SIG-M5 treated with dmso at 0.1 percent for 504 hours (cell line): ENCODE data around the gene HNF4A.

Experiments used
- DNase-seq: peaks from one replicate; lab custom pipeline; 2025; ENCODE audit not compliant: unreplicated experiment; lab: John Stamatoyannopoulos, UW

HNF4A gene

GRCh38 chr20:44405257-44405656 lies 49.8 kb downstream of the HNF4A start:
- DNase-seq: no peak

GRCh38 chr20:44405785-44406571 lies 50.5 kb downstream of the HNF4A start:
- no peak for DNase-seq

- no peak for DNase-seq
Measured at GRCh38 chr20:44406572-44407137, 51.2 kb downstream of the HNF4A start.

DNA sequence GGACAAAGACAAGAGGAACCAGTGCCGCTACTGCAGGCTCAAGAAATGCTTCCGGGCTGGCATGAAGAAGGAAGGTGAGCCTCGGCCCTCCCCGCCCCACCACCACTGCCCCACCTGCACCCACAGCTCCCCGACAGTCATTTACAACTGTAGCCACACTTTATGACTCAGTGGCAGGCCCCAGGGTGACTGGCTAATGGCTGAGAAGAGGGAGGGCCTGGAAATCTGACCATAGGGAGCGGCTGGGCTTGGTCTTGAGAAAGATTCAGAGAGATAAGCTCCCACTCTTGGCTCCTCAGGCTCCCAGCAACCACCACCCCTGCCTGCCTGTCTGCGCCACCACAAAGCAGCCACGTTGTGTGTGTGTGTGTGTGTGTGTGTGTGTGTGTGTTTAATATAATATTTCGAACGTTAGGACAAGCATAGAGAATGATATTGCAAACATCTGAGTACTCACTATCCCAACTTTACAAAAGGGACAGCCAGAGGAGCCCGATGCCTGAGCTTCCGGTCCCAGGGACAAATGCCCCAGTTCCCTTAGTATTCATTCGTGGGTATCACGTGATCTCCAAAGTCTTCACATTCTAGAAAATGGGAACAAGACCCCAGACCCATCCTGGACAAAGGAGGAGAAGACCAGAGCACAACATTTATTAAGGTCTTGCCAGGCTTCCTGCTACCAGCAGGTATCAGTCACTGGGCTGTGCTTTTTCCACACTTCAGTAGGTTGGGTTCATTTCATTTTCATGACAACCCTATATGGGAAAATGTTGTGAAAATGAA lies 52.1 kb downstream of the HNF4A start:
- peak; percentile 36 for DNase-seq

GRCh38 chr20:44409132-44409600 lies 53.7 kb downstream of the HNF4A start:
- DNase-seq: no peak

- DNase-seq: no peak
Measured at GRCh38 chr20:44410583-44411019, 55.1 kb downstream of the HNF4A start.

DNA sequence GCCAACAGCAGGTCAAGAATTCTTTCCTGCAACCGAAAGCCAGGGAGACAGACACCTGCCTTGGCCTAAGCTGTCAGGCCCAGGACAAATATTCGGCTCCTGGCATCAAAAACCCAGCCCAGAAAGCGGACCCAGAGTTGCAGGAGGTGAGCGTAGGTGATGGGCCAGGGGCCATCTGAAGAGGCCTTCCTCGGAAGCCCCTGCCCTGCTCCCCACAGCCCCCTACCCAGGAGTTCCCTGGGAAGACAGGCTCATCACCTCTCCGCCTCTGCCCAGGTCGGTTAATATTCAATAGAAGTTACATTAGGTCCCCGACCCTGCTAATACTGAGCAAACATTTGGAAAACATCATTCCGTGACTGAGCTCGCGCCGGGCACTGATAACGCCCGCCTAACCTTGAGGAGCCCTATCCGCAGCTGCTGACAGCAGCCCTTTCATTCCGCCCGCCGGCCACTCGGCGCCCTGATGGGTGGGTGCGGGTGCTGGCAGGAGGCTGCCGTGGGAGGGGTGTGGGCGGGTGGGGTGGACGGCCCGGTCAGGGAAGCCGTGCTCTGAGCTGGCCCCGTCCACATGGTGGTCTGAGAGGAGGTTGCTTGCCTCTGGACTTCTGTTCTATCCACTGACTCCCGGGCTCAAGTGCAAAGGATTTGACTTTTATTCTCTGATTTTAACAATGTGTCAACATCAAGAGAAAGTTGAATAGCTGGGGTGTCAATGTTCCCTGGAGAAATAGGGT lies 55.7 kb downstream of the HNF4A start:
- no peak for DNase-seq

GRCh38 chr20:44411757-44412401 lies 56.4 kb downstream of the HNF4A start:
- no peak for DNase-seq

- DNase-seq: no peak
Measured at GRCh38 chr20:44412402-44413144, 57.1 kb downstream of the HNF4A start.

DNA sequence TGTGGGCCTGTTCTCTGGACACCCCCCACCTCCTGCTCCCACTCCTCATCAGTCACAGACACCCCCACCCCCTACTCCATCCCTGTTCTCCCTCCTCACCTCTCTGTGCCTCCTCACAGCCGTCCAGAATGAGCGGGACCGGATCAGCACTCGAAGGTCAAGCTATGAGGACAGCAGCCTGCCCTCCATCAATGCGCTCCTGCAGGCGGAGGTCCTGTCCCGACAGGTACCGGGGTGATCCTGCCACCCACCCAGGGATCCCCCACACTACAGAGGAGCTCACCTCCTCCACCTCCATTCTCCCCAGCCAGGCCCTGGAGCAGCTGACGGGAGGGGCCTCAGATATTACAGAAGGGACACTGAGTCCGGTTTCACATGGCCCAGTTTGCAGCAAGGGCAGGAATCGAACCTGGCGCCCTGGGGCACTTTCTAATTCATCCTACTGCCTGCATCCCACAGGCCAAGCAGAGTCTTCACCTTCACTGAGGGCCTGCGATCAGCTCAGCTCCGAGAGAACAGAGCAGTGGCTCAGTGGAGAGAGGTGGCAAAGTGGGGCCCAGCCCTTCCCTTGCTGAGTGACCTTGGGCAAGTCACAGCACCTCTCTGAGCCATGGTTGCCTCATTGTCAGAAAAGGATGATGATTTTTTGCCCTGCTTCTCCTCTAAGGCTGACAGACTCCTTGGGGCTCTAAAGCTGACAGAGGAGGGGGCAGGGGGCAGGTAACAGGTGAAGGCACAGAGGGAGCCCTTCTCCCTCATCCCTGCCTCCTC lies 58.3 kb downstream of the HNF4A start:
- DNase-seq: no peak

DNA sequence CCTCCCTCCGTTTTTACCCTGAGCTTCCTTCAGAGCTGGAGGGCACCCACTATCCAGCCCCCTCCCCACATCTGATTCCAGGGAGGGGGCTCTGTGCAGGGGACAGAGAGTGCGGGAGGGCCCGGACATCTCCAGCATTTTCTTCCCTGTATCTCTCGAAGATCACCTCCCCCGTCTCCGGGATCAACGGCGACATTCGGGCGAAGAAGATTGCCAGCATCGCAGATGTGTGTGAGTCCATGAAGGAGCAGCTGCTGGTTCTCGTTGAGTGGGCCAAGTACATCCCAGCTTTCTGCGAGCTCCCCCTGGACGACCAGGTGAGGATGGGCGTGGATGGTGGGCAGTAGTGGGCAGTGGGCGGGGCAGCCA lies 58.8 kb downstream of the HNF4A start:
- DNase-seq: no peak

GRCh38 chr20:44414808-44415207 lies 59.3 kb downstream of the HNF4A start:
- DNase-seq: no peak

DNA sequence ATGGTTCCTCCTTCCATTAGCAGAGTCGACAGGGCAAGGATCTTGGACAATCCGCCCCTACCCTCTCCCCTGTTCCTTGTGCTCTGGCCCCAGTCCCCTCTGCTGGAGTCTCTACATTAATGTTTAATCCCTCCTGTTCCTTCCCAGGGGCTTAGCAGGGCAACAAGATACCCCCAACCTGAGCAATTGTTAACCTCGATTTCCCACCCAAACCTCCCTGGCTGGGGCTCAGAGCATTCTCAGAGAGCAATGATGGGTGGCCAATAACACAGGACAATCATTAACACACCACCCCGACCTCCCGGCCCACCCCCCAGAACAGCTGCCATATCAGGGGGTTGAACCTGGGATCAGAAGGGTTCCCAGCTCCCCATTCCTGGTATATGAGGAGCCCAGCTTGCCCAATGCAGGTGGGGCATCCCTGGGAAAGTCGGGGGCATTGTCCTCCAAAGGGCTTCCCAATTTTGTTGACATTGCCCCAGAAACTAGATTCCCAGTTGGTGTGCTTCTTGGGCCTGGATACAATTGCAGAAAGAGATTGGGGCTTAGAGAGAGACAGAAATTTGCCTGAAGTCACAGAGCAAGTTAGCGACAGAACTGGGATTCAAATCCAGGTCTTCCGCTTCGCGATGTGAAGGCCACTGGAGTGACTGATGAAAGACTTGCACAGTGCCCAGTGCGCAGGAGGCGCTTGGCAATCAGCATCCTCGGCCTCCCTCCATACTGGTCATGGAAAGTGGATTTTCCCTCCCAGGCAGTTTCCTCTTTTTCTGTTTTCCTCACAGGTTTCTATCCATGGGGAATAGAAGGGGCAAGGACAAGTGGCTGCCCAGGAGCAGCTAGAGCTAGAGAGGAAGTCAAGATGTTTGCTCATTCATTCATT lies 60.6 kb downstream of the HNF4A start:
- DNase-seq: no peak

DNA sequence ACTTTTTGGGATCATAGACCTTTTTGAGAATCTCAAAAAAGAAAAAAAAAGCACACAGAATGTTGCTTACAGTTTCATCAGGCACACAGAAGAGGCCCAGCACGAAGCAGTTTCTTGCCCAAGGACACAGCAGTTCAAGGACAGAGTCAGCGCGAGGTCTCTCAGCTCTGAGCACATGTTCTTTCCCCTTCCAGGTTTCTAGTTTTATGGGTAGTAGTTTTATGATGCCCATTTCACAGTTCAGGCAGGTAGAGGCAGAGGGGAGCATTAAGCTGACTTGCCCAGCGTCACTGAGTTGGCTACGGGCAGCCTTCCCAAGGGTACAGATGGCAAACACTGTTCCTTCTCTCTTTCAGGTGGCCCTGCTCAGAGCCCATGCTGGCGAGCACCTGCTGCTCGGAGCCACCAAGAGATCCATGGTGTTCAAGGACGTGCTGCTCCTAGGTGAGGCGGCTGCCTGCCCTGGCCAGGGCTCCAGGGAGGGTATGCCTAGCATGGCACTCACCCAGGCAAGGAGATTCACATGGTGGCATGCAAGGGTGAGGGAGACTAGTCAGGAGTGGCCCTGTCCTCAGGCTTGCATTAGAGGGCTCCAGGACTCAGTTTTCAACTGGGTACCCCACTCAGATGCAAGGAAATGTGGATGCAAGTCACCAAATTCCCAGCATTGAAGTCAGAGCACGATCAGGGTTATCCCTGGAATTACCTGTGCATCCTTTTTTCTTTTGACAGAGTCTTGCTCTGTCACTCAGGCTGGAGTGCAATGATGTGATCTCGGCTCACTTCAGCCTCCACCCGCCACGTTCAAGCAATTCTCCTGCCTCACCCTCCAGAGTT lies 62.8 kb downstream of the HNF4A start:
- DNase-seq: no peak

DNA sequence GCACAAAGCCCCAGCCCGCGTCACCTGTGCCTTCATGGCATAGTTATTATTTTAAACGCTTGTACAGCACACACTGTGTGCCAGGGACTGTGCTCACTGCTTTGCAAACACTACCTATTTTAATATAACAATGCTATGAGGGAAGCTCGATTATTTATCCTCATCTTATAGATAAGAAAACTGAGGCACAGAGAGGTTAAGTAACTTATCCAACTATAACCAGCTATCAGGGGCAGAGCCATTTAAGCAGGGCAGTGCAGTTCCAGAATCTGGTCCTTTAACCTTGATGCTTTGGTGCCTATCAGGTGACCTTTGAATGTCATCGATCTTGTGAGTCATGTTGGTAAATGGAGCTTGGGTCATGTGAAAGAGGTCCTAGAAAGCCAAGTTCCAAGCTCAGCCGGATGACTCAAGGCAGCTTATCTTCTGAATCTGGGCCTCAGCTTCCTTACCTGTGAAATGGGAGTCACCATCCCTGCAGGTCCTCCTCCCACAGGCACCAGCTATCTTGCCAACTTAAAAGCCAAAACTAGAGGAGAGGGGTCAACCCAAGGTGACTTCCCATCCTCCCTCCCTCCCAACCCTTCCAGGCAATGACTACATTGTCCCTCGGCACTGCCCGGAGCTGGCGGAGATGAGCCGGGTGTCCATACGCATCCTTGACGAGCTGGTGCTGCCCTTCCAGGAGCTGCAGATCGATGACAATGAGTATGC lies 63.8 kb downstream of the HNF4A start:
- no peak for DNase-seq

GRCh38 chr20:44420497-44420896 lies 65.0 kb downstream of the HNF4A start:
- no peak for DNase-seq

GRCh38 chr20:44422083-44422482 lies 66.6 kb downstream of the HNF4A start:
- DNase-seq: no peak
